Colonic mucosa (tissue), 4 donors: ENCODE results near the gene EML6. TPM values are rescaled to one million over a fixed set of nuclear protein-coding genes. Genes with fewer than 3 reads are reported as not detected.

Experiments
- DNase-seq: peaks from one replicate; pipeline ENCODE4 v3.0.0-alpha.2; 2020
- H3K27ac ChIP-seq: fragments of 200-600 bp; one replicate; pipeline ENCODE4 v1.8.0; 2021
- H3K27me3 ChIP-seq: fragments of 200-600 bp; one replicate; pipeline ENCODE4 v1.8.0; 2021
- H3K36me3 ChIP-seq: fragments of 200-600 bp; one replicate; pipeline ENCODE4 v1.8.0; 2021
- H3K4me1 ChIP-seq: fragments of 200-600 bp; one replicate; pipeline ENCODE4 v1.8.0; 2021; ENCODE audit warnings: mild to moderate bottlenecking
- H3K4me3 ChIP-seq: fragments of 200-600 bp; one replicate; pipeline ENCODE4 v1.8.0; 2021
- H3K9ac ChIP-seq, 2 donors: one replicate each; pipeline ENCODE4 v1.7.0; 2013; ENCODE audit warnings: control low read depth in 2 of 2, low read depth in 2 of 2, low read length in 2 of 2
- H3K9me3 ChIP-seq: fragments of 200-600 bp; one replicate; pipeline ENCODE4 v1.8.0; 2021
- intact Hi-C: fragments of 100-400 bp; cut with DNase I; formaldehyde crosslinking; loops from one replicate; pipeline ENCODE4 v1.14.1; 2022
- total RNA-seq, 2 donors: library from RNA; stranded (reverse); fragmentation: NEBNext Ultra II Directional in 1 of 2; extraction: Animal tissue kit (Norgen Biotek cat#: 25700) in 1 of 2; gene quantifications; one replicate each; pipeline ENCODE4 v1.2.1, GENCODE V29; 2021
- TF ChIP-seq, protein P1 (sequence below): fragments of 200-600 bp; IDR thresholded peaks from one replicate; pipeline ENCODE4 v1.8.0; 2022; ENCODE audit warnings: antibody characterized with exemption, mild to moderate bottlenecking
- donor health status: healthy.
- donor health status: DM: no; HTN: no; CAD: no.
- donor health status: DM: no; HTN: no; CAD: no.

Gene EML6
- total RNA-seq, 2 donors from 2014 or later = 2.1 to 2.5 TPM

DNA sequence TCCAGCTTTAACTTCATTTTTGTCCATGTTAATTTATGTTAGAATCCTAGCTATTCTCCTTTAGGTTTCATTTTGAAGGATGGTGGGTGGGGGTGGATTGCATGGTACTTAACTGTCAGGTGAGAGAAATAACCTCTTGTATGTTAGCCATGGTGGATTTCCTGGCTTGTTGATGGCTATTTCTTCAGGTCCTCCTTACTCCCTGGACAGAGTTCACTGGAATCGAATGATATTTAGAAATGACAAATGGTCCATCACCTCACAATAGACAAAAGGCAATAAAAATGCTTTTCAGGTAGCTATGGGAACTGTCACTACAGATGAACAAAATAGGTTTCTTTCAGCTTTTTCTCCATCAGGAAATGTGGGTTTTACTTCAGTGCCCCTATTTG, 91.7 kb downstream of the EML6 start:
- TF ChIP-seq, protein P1, sequence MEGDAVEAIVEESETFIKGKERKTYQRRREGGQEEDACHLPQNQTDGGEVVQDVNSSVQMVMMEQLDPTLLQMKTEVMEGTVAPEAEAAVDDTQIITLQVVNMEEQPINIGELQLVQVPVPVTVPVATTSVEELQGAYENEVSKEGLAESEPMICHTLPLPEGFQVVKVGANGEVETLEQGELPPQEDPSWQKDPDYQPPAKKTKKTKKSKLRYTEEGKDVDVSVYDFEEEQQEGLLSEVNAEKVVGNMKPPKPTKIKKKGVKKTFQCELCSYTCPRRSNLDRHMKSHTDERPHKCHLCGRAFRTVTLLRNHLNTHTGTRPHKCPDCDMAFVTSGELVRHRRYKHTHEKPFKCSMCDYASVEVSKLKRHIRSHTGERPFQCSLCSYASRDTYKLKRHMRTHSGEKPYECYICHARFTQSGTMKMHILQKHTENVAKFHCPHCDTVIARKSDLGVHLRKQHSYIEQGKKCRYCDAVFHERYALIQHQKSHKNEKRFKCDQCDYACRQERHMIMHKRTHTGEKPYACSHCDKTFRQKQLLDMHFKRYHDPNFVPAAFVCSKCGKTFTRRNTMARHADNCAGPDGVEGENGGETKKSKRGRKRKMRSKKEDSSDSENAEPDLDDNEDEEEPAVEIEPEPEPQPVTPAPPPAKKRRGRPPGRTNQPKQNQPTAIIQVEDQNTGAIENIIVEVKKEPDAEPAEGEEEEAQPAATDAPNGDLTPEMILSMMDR = no peak
- no peaks in the 10 kb centered on the region for H3K4me1 ChIP-seq
- intact Hi-C loops = no loop called here
- H3K9me3 ChIP-seq = no peaks in the 10 kb centered on the region
- no peak for DNase-seq
- H3K27ac ChIP-seq = no peak overlapping the region
- H3K9ac ChIP-seq = no peak overlapping the region
- H3K27me3 ChIP-seq = no peaks in the 10 kb centered on the region
- no peaks in the 10 kb centered on the region for H3K36me3 ChIP-seq
- H3K4me3 ChIP-seq = no peak overlapping the region

DNA sequence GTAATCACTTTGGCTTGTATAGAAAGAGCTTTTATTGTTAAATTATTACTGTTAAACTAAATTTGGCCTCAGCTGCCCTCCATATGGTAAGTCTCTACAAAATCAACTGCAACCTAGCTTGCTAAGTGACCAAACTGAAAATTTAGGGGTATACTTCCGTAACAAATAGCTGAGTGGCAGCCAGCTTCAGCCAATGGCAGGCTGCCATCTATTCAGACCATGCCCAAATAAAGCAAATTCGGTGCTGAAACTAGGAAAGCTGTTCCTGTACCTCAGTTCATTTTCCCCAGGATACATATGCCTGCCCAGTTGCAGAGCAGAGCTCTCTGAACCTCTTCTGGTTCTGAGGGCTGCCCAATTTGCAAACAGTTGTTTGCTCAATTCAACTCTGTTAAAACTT, 94.8 kb downstream of the EML6 start:
- intact Hi-C loops = no loop called here
- no peaks in the 10 kb centered on the region for H3K9me3 ChIP-seq
- no peak overlapping the region for H3K9ac ChIP-seq
- no peak overlapping the region for H3K4me3 ChIP-seq
- DNase-seq = no peak
- no peaks in the 10 kb centered on the region for H3K36me3 ChIP-seq
- TF ChIP-seq, protein P1 = no peak
- H3K27me3 ChIP-seq = peaks cover 3% of the 10 kb centered on the region
- no peak overlapping the region for H3K27ac ChIP-seq
- H3K4me1 ChIP-seq = no peaks in the 10 kb centered on the region

DNA sequence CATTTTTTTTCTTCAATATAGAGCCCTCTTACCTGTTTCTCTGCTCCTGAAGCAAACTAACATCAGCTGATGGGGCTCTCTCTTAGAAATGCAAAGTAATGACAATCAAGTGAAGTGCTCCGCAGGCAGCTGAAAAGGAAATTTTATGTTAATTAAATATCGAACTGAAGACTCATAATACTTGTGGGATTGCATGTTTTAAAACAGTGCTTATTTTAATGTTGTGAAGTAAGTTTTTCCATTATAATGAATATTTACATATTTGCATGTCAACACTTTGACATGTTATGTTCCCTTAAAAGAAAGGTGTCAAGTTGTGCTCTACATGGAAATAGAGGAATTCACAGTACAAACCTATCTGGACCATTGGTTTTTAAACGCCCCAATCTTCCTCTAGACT, 97.1 kb downstream of the EML6 start:
- H3K9me3 ChIP-seq = no peaks in the 10 kb centered on the region
- intact Hi-C loops = no loop called here
- no peak for DNase-seq

DNA sequence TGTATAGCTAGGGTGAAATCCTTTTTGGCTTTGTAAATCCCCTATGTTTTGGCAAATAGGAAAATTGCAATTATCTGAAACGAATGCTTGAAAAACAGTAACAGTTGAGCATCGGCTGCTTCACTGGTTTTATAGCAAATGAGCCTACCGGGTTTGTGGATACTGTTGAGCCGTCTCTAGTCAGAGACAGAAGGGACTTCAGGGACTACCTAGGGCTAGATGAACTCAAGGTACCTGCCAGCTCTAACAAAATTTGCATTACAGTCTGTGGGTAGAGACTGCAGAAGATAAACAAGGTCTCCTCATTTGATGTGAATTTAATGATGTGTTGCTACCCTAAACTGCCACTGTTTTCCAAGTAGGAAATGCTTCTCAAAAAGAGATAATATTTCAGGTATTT, 101.1 kb downstream of the EML6 start:
- Histone ChIP-seq H3K9me3 (no peaks in the 10 kb centered on the region), H3K27me3 (peaks cover 3% of the 10 kb centered on the region), H3K36me3 (no peaks in the 10 kb centered on the region), H3K4me1 (no peaks in the 10 kb centered on the region), H3K9ac (no peak overlapping the region), H3K27ac (no peak overlapping the region), H3K4me3 (no peak overlapping the region)
- DNase-seq = no peak
- intact Hi-C loops = no loop called here
- TF ChIP-seq, protein P1 = no peak

More for the DNA sequence above, 97.1 kb downstream of the EML6 start:
- Histone ChIP-seq H3K36me3 (no peaks in the 10 kb centered on the region), H3K27ac (no peak overlapping the region), H3K4me3 (no peak overlapping the region), H3K9ac (no peak overlapping the region), H3K27me3 (peaks cover 3% of the 10 kb centered on the region), H3K4me1 (no peaks in the 10 kb centered on the region)
- TF ChIP-seq, protein P1 = no peak

DNA sequence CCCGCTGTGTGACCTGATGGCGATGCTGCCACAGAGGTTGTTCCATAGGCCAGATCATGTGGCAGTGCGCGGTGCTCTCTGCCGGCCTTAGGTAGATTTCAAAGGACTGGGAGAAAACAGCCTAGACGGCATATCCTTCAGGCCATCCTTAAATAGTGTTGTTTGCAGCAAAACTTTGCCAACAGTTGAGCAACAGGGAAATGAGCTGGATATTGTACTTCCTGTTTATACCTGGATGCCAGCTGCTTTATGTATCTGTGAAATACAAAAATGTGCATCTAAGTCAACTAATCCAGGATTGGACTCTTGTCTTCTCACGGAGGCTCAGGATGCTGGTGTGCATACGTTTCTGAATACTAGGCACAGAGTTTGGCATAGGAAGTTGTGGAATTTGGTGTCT, 107.1 kb downstream of the EML6 start:
- Histone ChIP-seq H3K4me3 (no peak overlapping the region), H3K4me1 (no peaks in the 10 kb centered on the region), H3K27me3 (no peaks in the 10 kb centered on the region), H3K9ac (no peak overlapping the region), H3K36me3 (no peaks in the 10 kb centered on the region), H3K27ac (no peak overlapping the region), H3K9me3 (no peaks in the 10 kb centered on the region)
- TF ChIP-seq, protein P1 = no peak
- DNase-seq = no peak
- intact Hi-C loops = loop anchor here (10.0 kb wide), 1 partner anchor 166 kb away; no protein-coding TSS in a partner anchor
